GM19043 (cell line): Measurements from ENCODE around the gene MAP3K10.
"Not testable (repeated sequence)": the region's sequence is repeated elsewhere in the genome, so short reads cannot be mapped to it uniquely, and the experiment has no call there.

Experiments used
- ATAC-seq: cut with Tn5 transposase; IDR thresholded peaks from one replicate; pipeline ENCODE4 v1.9.1; 2021; ENCODE audit warnings: low read depth; ENCODE audit not compliant: unreplicated experiment

The MAP3K10 gene

DNA sequence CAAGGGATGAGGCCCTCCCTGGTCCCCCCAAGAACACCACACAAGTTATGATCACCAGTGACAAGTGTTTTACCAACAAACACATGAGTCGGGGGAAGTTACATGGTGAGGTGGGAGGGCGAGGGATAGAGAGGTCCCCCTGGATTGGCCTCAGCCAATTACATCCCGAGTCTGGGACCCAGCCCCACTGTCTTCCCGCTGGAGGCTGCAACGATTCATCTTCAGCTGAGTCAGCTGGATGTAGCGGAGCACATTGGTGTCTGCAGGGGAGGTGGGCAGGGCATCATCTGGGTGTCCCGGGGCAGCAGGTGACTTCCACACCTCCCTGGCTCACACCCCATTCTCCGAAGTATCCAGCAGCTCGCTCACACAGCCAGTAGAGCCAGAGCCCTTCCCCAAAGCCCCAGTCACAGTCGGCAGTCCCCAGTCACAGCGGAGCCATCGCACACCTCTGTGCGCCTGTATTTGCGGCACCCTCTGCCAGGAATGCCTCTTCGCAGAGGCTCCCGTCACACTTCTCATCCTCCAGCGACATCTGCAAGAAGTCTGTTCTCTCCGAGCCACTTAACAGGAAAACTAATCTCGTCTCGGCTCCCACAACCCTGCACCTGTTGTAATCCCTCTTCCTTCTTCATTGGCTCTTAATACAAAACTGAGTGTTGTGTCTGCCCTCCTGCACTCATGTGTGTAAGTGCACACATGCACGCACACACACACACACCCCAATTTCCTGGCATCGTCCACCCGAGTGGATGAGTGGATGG is 25.0 kb downstream of the MAP3K10 start:
- no peak for ATAC-seq

DNA sequence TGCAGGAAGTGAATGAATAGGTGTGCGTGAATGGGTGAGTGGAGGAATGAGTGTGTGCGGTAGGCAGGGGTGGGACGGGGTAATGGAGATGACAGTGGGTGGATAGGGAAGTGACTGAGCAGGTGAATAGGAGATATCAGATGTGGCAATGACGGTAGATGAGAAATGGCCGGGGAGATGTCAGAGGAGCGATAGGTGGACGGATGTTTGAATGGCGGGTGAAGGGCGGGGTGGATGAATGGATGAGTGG is 25.5 kb downstream of the MAP3K10 start:
- no peak for ATAC-seq

DNA sequence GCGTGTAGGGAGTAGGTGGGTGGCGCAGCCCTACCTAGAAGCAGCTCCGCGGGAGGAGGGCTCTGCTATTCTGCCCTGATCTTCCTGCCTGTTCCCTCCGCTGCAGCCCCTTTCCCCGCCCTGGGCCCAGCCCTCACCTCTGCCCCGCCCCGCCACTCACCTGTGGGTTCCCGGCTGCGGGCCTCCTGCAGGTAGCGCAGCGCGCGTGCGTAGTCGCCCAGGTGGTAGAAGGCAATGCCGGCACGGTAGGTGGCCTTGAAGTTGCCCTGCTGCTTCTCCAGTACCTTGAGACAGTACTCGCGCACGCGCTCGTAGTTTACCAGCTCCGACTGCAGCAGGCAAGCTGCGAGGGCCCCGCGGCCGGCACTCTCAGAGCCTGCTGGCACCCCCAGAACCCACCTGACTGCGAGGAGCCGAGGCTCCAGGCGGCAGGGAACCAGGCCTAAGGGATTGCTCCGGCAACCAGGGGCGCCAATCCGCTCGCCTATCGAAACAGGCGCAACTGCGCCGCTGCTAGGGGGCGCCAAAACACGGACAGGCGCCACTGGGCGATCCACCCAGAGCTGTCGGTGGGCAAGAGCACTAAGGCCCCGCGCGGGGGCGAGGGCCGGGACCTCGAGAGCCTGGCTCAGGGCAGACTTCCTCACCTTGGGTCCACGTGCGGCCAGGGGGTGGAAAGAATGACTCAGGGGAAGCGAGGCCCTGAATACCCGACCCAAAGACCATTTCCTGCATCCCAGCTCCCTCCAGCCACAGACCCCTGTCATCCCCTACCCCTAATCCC is 26.0 kb downstream of the MAP3K10 start:
- ATAC-seq: no peak

DNA sequence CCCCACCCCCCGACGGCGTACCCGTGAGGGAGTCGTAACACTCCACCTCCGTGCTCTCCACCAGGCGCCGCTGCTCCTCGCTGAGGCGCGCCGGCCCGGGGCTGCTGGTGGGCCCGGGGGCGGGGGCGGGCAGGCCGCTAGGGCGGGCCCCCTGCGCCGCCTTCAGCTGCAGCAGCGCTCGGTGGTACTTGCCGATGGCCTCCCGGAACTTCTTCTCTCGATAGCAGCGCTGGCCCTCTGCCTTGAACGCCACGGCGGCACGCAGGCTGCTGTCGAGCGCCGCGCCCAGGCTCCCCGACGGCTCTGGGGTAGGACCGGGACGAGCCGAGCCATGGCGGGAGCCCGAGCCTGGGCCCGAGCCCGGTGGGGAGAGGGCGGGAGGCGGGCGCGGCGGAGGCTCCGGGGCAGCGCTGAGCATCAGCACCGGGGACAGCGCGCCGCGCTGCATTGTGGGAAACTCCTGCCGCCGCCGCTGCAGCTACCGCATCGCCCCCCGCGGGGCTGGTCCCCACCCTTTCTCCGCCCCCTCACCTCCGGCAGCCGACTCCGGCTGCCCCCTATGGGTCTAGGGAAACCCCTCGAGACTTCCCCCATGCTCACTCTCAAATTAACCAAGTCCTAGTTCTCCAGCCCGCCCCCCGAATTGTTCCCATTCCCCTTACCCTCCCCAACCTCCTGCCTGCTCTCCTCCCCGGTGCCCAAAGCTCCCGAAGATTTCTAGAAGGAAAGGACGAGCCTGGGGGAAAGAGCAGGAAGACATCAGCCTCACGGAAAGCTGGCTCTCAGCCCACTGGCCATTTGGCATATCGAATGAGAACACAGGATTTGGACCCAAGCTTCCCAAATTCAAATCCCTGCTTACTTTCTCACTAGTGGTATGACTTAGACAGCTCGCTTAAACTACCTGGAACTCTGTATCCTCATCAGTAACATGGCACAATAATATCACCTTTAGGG is 27.0 kb downstream of the MAP3K10 start, which contains the start of gene TTC9B:
Gene TTC9B, minus strand, starts transcription at position 451 of the 957 bp plus-strand sequence. Its CDS starts 3 bp downstream, at position 448.
- ATAC-seq: no peak

DNA sequence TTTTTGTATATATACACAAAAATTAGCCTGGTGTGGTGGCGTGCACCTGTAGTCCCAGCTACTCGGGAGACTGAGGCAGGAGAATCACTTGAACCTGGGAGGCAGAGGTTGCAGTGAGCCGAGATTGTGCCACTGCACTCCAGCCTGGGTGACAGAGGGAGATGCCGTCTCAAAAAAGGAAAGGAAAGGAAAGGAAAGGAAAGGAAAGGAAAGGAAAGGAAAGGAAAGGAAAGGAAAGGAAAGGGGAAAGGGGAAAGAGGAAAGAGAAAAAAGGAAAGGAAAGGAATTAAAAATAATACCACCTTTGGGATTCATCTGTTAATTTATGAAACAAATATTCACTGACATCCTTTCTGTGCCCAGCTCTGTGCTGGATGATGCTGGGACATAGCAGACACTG is 27.8 kb downstream of the MAP3K10 start:
- ATAC-seq: not testable (repeated sequence)

DNA sequence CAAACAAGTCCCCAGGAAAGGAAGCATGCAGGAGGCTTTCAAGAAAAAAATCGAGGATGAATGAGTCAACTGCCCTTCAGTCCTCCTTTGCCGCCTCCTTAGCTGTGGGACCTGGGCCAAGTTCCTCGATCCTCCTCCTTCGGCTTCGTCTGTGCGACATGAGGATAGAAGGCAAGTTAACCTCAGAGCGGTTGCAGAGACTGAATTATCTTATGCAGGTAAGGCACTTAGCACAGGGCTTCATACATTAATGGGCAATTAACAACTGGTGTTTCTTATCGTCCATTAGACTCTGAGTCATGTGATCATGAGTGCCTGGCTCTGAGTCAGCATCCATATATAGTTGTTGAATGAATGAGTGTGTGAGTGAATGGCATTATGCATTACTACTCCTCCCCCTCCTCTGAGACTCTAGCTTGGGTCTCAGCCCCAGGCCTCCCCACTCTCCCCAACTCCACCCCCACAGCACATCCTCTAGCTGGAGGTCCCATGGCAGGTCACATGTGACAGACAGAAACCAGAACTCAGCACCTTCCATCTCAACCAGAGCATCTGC is 28.6 kb downstream of the MAP3K10 start:
- no peak for ATAC-seq

DNA sequence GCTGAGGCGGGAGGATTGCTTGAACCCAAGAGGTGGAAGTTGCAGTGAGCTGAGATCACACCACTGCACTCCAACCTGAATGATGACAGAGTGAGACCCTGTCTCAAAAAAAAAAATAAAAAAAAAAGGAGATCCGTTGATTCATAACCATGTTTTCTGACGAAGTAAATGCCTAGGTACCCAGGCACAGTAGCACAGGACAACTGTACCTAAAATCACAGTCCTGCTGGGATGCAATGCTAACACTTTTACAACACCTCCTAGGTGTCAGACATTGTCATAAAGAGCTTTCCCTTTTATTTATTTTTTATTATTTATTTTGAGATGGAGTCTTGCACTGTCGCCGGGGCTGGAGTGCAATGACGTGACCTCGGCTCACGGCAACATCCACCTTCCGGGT is 29.4 kb downstream of the MAP3K10 start:
- no peak for ATAC-seq

DNA sequence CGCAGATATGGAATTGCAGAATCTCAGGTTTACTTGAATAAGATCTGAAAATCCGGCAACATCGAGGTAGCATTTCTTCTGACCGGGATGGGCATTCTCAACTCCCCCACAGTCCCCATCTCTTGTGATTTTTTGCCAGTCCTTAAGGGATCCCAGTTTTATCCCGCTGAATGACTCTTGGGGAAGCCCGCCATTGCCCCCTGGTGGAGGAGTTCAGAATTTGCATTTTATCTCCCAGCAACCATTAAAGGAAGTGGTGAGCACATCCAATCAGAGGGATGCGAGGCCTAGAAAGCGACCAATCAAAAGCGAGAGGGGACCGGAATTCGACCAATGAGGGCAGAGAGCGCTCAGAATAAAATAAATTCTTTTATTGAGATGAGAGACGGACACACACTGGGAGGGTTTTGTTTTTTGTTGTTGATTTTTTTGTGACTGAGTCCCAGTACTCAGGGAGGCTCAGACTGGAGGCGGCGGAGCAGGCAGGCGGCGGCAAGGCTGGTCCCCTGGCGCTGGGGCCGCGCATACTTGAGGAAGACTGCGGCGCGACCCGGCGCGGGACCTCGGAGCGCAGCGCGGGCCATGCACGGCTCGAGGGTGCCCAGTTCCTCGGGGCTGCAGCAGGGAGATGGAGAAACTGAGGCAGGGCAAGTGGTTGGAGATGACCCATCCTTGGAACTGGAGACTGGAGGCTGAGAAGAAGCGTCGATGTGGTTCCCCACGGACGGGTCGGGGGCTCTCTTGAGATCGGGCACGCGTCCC is 30.8 kb downstream of the MAP3K10 start:
- ATAC-seq: no peak

DNA sequence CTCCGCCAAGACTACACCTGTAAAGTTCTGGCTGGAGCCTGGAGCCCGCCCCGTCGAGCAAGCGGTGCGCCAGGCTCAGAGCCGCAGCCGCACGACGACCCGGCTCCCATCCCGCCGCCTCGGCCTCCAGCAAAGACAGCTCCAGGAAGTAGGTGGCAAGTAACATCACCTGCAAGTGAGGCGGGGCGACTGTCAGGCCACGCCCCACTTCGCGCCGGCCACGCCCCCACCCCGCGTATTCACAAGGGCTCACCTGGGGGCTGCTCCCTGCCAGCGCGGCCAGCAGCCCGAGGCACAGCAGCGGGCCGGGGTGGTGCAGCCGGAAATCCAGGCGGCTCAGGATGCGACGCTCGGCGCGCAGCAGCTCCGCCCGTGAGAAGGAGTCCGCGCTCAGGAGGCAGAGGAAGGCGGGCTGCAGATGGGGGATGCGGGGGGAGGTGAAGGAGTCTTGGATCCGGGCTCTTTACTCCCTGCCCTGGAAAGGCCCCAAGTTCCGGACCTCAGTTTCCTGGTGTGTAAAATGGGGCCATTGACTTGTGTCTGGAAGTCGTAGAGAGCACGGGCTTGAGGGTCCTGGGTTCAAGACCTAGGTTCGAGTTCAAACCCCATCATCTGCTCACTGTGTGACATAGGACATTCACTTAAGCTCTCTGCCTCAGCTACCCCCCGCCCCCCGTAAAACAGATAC is 32.1 kb downstream of the MAP3K10 start:
- ATAC-seq: no peak

DNA sequence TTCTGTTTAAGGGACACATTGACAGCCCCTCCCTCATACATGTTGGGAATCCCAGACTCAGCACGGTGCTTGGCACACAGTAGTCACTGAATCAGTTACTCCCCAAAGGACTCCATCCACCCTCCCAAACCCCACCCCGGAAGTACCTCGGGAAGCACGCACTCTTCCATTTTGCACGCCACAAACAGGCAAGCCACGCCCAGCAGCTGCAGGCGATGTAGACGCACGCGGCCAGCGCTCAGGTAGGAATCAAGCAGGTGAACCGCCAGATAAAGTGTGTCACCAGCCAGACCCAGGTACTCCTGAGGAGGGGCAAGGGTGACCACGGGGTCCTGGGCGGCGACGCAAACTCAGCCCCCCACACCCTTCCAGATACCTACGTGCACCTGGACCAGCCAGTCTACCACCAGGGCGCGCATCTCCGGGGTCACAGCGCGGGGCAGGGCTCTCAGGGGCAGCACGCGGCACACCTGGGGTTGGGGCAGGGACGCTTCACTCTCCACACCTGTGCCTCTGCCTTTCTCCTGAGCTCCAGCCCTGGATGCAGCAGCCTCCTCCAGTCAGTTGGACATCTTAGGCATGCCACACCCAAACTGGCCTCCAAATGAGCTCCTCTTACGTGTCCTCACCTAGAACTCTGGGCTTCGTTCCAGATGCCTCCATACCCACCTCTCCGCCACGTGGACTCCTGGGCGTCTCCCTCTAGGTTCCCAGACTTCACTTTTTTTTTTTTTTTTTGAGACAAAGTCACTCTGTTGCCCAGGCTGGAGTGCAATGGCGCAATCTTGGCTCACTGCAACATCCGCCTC is 33.3 kb downstream of the MAP3K10 start:
- ATAC-seq: no peak

DNA sequence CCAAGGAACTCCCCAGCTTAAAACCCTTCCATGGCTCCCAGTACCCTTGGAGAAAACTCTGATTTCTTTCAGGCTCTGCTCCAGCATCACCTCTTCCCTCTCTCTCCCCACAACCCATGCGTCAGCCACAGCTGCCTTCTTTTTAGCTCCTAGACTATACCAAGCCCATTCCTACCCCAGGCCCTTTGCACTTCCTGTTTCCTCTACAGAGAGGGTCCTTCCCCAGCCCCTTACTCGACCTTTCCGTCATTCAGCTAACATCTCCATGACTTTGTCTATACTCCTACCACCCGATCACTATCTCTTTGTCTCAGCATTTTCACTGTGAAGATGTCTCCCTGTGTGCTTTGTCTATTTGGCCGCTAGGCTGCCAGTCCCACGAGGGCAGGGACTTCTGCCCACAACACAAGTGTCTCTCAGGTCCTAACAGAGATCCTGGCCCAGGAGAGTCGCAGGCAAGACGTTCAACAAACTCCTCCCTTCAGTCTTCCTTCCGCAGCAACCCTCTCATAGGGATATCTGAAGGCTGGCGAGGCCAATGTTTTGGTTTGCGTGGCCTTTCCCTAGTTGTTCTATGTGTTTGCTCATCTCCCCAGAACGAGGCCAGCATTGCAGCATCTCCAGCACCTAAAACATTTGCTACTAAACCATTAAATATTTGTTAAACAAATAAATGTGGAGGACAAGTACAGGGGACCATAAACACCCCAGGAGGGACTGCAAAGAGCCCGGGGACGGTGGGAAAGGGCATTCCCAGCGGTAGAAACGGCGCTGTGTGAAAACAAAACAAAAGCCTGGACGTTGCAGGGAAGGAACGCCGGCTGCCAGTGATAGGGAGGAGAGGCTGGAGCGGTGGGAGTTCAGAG is 34.4 kb downstream of the MAP3K10 start:
- no peak for ATAC-seq

DNA sequence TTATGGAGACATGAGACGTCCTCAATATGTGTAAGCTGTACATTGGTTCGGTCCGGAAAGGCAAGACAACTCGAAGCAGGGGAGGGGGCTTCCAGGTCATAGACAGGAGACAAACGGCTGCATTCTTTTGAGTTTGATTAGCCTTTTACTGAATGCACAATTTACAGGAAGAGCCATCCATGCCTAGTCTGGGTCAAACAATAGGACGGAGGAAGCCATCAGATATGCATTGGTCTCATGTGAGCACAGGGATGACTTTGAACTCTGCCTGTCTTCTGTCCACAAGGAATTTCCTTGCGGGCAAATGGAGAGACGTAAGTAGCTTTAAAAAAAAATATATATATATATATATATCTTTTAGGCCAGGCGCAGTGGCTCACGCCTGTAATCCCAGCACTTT is 37.1 kb downstream of the MAP3K10 start:
- ATAC-seq: no peak

DNA sequence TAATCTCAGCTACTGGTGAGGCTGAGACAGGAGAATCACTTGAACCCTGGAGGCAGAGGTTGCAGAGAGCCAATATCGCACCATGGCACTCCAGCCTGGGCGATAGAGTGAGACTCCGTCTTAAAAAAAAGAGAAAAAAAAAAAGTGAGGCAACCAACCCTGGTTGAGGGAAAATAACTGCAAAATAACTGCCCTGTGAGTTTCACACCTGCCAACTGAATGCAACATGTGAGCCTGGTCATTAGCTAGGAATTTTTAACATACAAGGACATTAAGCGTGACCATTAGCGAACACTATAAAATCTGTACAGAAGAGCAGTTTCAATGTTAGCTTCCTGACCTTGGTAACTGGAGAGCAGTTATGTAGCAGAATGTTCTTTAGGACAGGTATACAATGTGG is 37.6 kb downstream of the MAP3K10 start:
- ATAC-seq: no peak

DNA sequence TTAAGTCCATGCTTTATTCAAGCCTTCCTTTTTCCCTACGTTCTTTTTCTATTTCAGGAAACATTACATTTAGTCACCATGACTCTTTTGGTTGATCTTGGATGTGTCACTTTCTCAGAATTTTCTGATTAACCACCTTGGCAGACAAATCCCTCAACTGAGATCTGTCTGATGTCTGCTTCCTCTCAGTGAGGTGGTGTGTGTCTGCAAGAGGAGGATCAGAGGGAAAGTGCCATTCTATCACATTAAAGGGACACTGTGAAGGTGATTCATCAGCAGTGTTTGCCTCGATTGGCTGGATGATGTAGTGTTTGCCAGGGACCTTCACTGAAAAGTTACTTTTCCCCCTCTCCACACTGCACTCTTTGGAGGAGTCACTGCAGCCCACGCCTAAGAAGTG is 38.3 kb downstream of the MAP3K10 start:
- no peak for ATAC-seq

DNA sequence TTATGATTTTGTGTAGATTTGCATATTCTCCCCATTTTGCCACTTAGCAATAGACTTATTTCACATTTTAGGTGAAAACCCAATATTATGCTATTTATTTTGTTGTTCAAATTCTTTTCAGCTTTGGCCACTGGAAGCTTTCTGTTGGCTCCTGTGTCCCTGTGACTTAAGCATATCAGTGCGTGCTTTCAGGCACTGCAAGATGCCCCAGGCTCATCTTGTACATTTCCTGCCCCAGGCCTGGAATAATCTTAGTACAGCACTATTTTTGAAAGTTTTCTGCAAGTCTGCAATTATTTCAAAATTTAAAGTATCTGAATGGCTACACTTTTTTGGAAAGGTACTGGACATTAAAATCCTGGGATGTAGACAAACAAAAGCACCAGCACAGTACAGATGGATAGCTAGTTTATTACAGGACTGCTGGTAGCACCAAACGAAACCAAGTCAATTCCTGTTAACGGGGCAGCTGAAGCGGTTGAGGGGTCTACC is 38.7 kb downstream of the MAP3K10 start:
- ATAC-seq: no peak

DNA sequence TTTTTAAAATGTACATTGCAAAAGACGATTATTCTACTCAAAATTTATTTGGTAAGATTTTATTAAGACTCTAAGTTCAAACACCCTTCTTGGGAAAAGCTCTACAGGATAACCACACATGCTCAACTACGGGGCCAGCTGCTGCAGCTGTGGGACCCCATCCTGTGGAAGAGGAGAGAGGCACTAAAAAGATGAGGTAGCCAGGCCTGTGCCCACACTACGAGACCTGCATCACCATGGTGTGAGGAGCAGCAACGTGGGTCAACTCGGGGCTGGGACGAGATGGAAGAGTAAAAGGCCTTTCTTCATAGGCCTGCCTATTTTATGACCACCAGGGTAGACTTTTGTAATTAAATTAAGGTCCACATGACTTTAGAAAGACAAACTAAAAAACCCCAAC is 39.8 kb downstream of the MAP3K10 start:
- ATAC-seq: no peak

DNA sequence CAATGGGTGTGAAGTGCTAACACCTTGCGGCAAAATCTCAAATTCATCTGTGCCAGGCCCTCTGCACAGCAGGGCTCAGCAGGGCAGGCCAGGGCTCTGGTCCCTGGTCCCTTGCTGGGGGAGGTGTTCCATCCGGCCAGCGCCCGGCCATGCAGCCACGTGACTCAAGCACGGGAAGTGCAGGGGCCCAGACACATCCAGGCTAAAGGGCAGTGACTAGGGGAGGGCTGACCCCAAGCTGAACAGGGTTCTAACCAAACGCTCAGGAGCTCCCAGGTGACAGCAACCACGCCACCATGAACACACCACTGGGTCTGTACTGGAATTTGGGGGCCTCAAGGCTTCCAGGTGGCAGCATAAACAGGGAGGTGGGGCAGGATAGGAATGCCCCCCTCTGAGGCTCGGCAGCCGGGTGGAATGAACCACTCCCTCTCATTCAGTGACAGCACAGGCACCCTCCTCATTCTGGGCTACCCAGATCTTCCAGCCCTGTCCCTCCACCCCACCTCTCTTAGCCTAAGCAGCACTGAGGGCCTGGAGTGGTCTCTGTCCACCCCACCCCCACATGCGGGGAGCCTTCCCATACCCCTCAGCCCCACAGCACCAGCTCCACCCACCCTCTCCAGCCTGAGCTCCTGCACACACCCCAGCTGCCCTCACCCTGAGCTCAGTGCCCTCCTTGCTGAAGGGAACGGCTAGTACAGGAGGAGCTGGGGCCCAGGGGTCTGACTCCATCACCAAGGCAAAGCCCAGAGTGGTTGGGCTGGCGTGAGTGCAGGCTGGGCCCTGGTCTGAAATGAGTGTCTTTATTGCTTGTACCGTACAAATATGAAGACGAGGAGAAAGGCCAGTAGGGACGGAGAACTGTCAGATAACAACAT is 40.6 kb downstream of the MAP3K10 start:
- ATAC-seq: no peak
